Stomach (tissue), 9 donors: ENCODE data around the gene FCN1. TPM values are rescaled to one million over a fixed set of nuclear protein-coding genes. Genes with fewer than 3 reads are reported as not detected.
A peak's percentile ranks its signal among the peaks of the same experiment; 100 is the strongest.

Experiments
- DNase-seq, 2 donors: peaks; one replicate each; pipeline versions ENCODE4 v3.0.0 to v3.0.0-alpha.2; 2013 to 2019
- H3K27ac ChIP-seq, 5 donors: fragments of 200-600 bp in 4 of 5; sonication (generic) in 4 of 5; one replicate each; pipeline ENCODE4 v1.5.1; 2013 to 2019; ENCODE audit warnings: mild to moderate bottlenecking in 1 of 5, moderate library complexity in 1 of 5
- H3K27me3 ChIP-seq, 3 donors: fragments of 200-600 bp; sonication (generic); one replicate each; pipeline ENCODE4 v1.5.1; 2017 to 2019; ENCODE audit warnings: mixed run types in 1 of 3
- H3K36me3 ChIP-seq, 4 donors: fragments of 200-600 bp; sonication (generic); 1 replicate in 3 of 4; 2 replicates in 1 of 4; pipeline ENCODE4 v1.5.1; 2016 to 2019
- H3K4me1 ChIP-seq, 4 donors: fragments of 200-600 bp; sonication (generic); one replicate each; pipeline ENCODE4 v1.5.1; 2016 to 2019
- H3K4me3 ChIP-seq, 4 donors: fragments of 200-600 bp; sonication (generic) in 3 of 4; one replicate each; pipeline ENCODE4 v1.5.1; 2016 to 2019; ENCODE audit warnings: mild to moderate bottlenecking in 1 of 4
- H3K9me3 ChIP-seq, 4 donors: fragments of 200-600 bp; sonication (generic); one replicate each; pipeline ENCODE4 v1.5.1; 2016 to 2019
- EP300 ChIP-seq: sonication (generic); formaldehyde crosslinking; IDR thresholded peaks from one replicate; pipeline ENCODE4 v1.6.1; 2017; ENCODE audit warnings: antibody characterized with exemption
- POLR2A ChIP-seq, 4 donors: fragments of 450-650 bp; IDR thresholded peaks; one replicate each; pipeline ENCODE4 v1.6.1; 2016; ENCODE audit warnings: antibody characterized with exemption in 4 of 4, control low read depth in 2 of 4, mild to moderate bottlenecking in 1 of 4, moderate library complexity in 1 of 4
- POLR2AphosphoS5 ChIP-seq, 3 donors: sonication (generic); formaldehyde crosslinking; IDR thresholded peaks; one replicate each; pipeline ENCODE4 v1.6.1; 2016; ENCODE audit warnings: antibody characterized with exemption in 3 of 3
- WGBS, 5 donors: extraction: QIAGEN DNeasy Blood & Tissue Kit in 3 of 5; methylation state at CpG; one replicate each; pipeline versions ENCODE4 v1.1.5 to v1.1.7; 2013 to 2018; 5-methylcytosine and 5-hydroxymethylcytosine counted together
- intact Hi-C: fragments of 100-400 bp; cut with DNase I; formaldehyde crosslinking; loops from one replicate; pipeline ENCODE4 v1.15.1; 2023; ENCODE audit warnings: low total_unique reads
- polyA plus RNA-seq, 3 donors: library from polyadenylated mRNA; stranded (reverse); fragments of 200-250 nt; gene quantifications; one replicate each; pipeline ENCODE4 v1.2.3, GENCODE V29; 2013
- total RNA-seq, 5 donors: library from RNA; depleted of rRNA; stranded (reverse); fragments of >200 nt; gene quantifications; one replicate each; pipeline versions ENCODE4 v1.1.0 to v1.2.3, GENCODE V29; 2014 to 2016
- TF ChIP-seq, protein P1 (sequence below), 7 experiments: fragments of 450-650 bp in 4 of 7; fragments of 200-600 bp in 3 of 7; sonication (generic) in 3 of 7; IDR thresholded peaks; one replicate each; pipeline ENCODE4 v1.5.1; 2016 to 2019; ENCODE audit warnings: antibody characterized with exemption in 7 of 7, control low read depth in 2 of 7, mild to moderate bottlenecking in 1 of 7
- donor health status: healthy with polysubstance abuse.
- donor health status: Bipolar disorder and iron deficiency.
- donor health status: healthy.

FCN1 gene
- total and polyA plus RNA-seq, 8 donors = 0.38 to 2.8 (median 1.7) TPM; not detected in 4

DNA sequence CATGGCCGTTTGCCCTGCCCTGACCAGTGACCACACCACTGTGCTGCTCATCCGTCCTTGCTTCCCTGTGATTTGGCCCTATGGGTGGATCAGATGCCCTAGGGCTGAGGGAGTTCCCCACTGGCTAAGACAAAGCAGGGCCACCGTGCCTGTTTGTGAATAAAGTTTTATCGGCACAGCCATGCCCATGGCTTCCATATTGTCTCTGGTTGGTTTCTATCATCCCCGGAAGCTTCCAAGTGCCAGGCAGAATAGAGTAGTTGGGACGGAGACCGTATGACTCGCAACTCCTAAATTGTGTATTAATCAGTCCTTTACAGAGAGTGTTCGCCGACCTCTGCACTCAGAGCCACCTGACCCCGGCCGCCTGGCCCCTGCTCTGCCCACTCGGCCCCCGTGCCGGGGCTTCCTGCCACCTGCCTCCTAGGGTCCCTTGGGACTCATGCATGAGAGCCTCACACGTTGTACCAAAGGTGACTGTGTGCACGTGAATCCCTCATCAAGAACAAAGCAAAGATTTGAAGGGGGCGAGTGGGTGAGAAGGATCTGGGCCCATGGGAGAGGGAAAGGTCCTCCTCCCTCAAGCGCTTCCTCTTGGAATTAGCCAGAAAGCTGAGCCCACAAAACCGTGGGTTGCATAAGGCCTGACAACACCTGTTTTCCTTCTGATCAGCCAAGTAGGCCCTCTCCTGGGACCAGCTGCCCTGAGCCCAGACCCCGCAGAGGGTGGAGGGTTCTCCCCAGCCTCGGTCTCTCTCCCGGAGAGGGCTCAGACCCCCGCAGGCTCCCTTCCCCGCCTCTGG is 48.8 kb downstream of the FCN1 start:
- DNase-seq = no peak
- intact Hi-C loops = no loop called here
- peaks cover 0 to 32% (median 0%) of the 10 kb centered on the region in 3 donors for H3K27me3 ChIP-seq
- H3K4me3 ChIP-seq = no peak overlapping the region
- H3K36me3 ChIP-seq = no peaks in the 10 kb centered on the region
- 81 to 88% (median 86%) methylated on average over 24 to 25 of the region's 25 CpGs for WGBS, 5 donors
- peaks cover 0 to 6% (median 0%) of the 10 kb centered on the region in 4 donors for H3K4me1 ChIP-seq
- TF ChIP-seq POLR2AphosphoS5 (IDR thresholded peaks at IDR 0.05) (no peak), EP300 (no peak)
- no peak overlapping the region for H3K27ac ChIP-seq
- no peaks in the 10 kb centered on the region for H3K9me3 ChIP-seq

DNA sequence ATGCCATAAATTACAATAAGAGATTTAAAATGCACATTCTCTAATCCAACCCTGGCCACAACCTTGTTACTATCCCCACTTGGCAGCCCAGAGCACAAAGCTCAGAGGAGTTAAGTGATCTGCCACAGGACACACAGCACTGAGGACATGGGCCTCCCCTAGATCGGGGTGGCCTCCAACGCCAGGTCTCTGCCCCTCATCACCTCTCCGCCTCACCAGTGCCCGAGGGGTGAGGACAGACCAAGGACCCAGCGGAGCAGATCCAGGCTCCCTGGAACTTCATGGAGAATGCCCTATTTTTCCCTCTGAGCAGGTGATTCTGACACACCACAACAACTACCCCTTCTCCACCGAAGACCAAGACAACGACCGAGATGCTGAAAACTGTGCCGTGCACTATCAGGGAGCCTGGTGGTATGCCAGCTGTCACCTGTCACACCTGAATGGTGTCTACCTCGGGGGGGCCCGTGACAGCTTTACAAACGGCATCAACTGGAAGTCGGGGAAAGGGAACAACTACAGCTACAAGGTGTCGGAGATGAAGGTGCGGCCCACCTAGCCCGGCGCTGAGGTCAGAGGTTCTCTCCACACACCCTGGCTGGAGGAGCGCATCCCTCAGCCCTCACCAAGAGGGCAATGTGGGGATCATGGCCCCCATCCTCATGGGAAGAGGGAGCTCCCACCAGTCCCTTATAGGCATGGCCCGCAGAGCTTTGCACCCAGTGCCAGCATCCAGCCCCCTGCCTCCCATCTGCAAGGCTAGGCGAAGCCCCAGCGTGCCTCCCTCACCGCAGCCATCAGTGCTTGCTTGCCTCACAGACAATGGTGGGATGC is 49.6 kb downstream of the FCN1 start:
- DNase-seq = no peak
- Histone ChIP-seq H3K27me3 (peaks cover 0 to 39% (median 0%) of the 10 kb centered on the region in 3 donors), H3K4me3 (no peak overlapping the region), H3K27ac (no peak overlapping the region), H3K4me1 (peaks cover 0 to 8% (median 0%) of the 10 kb centered on the region in 4 donors), H3K9me3 (no peaks in the 10 kb centered on the region), H3K36me3 (no peaks in the 10 kb centered on the region)
- TF ChIP-seq, protein P1, sequence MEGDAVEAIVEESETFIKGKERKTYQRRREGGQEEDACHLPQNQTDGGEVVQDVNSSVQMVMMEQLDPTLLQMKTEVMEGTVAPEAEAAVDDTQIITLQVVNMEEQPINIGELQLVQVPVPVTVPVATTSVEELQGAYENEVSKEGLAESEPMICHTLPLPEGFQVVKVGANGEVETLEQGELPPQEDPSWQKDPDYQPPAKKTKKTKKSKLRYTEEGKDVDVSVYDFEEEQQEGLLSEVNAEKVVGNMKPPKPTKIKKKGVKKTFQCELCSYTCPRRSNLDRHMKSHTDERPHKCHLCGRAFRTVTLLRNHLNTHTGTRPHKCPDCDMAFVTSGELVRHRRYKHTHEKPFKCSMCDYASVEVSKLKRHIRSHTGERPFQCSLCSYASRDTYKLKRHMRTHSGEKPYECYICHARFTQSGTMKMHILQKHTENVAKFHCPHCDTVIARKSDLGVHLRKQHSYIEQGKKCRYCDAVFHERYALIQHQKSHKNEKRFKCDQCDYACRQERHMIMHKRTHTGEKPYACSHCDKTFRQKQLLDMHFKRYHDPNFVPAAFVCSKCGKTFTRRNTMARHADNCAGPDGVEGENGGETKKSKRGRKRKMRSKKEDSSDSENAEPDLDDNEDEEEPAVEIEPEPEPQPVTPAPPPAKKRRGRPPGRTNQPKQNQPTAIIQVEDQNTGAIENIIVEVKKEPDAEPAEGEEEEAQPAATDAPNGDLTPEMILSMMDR (IDR thresholded peaks at IDR 0.05) = no peak
- TF ChIP-seq POLR2AphosphoS5 (IDR thresholded peaks at IDR 0.05) = no peak
- TF ChIP-seq POLR2A (IDR thresholded peaks at IDR 0.05) = no peak
- TF ChIP-seq EP300 = no peak
- intact Hi-C loops = no loop called here
- WGBS, 5 donors = 87 to 92% (median 91%) methylated on average over 8 to 22 of the region's 22 CpGs

DNA sequence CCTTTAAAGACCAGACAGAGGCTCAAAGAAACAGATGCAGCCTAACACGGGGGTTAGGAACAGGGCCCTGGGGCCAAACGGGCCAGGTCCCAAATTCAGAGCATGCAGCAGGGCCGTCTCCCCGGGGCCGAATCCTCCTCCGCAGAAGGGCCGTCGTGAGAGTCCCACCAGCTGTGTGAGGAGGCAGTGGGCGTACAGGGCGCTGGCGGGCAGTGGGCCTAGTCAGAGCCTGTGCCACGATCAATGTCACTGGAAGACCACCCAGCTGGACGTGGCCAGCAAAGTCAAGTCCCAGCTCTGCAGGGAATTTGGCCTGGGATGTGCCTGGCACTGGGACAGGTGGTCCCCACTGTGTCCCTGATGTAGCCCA is 52.9 kb downstream of the FCN1 start:
- peaks cover 0 to 5% (median 0%) of the 10 kb centered on the region in 4 donors for H3K9me3 ChIP-seq
- H3K4me1 ChIP-seq = peaks cover 0 to 8% (median 0%) of the 10 kb centered on the region in 4 donors
- no peak for DNase-seq
- no peaks in the 10 kb centered on the region for H3K36me3 ChIP-seq
- peaks cover 0 to 22% (median 0%) of the 10 kb centered on the region in 3 donors for H3K27me3 ChIP-seq
- 85 to 92% (median 88%) methylated on average over 9 to 13 of the region's 13 CpGs for WGBS, 5 donors
- no peak overlapping the region for H3K27ac ChIP-seq
- TF ChIP-seq EP300 (no peak), POLR2A (IDR thresholded peaks at IDR 0.05) (no peak), POLR2AphosphoS5 (IDR thresholded peaks at IDR 0.05) (no peak)
- TF ChIP-seq, protein P1 (IDR thresholded peaks at IDR 0.05) = no peak
- no peak overlapping the region for H3K4me3 ChIP-seq
- intact Hi-C loops = no loop called here

DNA sequence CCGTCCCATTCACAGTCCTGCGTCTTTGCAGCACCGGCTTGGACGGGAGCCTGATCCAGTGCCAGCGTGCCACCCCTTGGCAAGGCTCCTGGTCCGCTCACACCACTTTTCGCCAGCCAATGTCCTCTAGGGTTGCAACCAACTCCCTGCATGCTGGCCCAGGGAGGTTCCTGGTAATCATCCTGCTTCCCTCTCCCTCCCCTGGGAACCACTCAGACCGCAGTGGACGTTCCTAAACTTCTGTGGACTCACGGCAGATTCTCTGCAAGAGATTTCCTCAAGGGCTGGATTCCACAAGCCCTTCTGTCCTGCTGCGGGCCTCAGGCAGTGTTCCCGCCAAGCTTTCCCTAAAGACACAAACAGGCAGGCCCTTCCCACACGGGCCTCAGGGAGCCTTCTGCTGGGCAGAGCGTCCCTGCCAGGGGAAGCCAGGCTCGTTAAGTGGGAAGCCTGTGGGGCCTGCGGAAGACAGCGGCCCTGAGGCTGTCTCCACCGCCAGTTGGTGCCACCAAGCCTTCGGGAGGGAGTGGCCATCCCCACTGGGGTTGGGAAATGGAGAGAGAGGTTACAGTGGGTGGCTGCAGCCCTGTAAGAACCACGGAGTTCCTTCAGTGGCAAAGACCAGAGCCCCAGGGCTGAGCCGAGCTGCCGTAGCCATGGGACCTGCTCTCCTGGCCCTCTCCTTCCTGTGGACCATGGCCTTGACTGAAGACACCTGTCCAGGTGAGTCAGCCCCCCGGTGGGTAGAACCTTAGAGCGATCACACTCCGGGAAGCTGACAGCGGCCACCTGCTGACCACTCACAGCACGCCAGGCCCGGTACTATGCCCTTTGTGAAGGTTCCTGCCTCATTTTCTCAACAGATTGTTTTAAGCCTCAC is 53.5 kb downstream of the FCN1 start:
- DNase-seq = peak in 1 of 2 donors; percentile 26
- intact Hi-C loops = no loop called here
- 69 to 80% (median 77%) methylated on average over 16 to 28 of the region's 28 CpGs for WGBS, 5 donors

More for the DNA sequence above, 53.5 kb downstream of the FCN1 start:
- TF ChIP-seq POLR2AphosphoS5 (IDR thresholded peaks at IDR 0.05) (no peak), POLR2A (IDR thresholded peaks at IDR 0.05) (no peak), EP300 (no peak)
- TF ChIP-seq, protein P1 (IDR thresholded peaks at IDR 0.05) = no peak
- H3K27ac ChIP-seq = no peak overlapping the region
- peaks cover 0 to 19% (median 0%) of the 10 kb centered on the region in 3 donors for H3K27me3 ChIP-seq
- no peaks in the 10 kb centered on the region for H3K36me3 ChIP-seq
- peaks cover 0 to 5% (median 0%) of the 10 kb centered on the region in 4 donors for H3K9me3 ChIP-seq
- H3K4me3 ChIP-seq = no peak overlapping the region
- peaks cover 0 to 8% (median 0%) of the 10 kb centered on the region in 4 donors for H3K4me1 ChIP-seq
